Neural progenitor cell (in vitro differentiated cells): ENCODE results near the gene ADARB2. TPM values are rescaled to one million over a fixed set of nuclear protein-coding genes. Genes with fewer than 3 reads are reported as not detected.

ENCODE experiments used
- DNase-seq: peaks from one replicate; pipeline ENCODE4 v3.0.0-alpha.2; 2016; ENCODE audit warnings: low spot score
- H2AFZ ChIP-seq: fragments of 200-600 bp; sonication (generic); replicated peaks from 2 replicates; pipeline ENCODE4 v1.6.1; 2016; ENCODE audit warnings: antibody characterized with exemption
- H3F3A ChIP-seq: fragments of 200-600 bp; sonication (generic); 2 replicates; pipeline ENCODE4 v1.6.1; 2016; ENCODE audit warnings: antibody characterized with exemption, low read depth
- H3K27ac ChIP-seq: fragments of 200-600 bp; sonication (generic); 2 replicates; pipeline ENCODE4 v1.5.1; 2016; ENCODE audit warnings: mild to moderate bottlenecking
- H3K27me3 ChIP-seq: fragments of 200-600 bp; sonication (generic); 2 replicates; pipeline ENCODE4 v1.6.1; 2016; ENCODE audit warnings: mild to moderate bottlenecking, moderate library complexity
- H3K36me3 ChIP-seq: fragments of 200-600 bp; sonication (generic); 2 replicates; pipeline ENCODE4 v1.5.1; 2016
- H3K4me1 ChIP-seq: fragments of 200-600 bp; sonication (generic); 2 replicates; pipeline ENCODE4 v1.6.1; 2016; ENCODE audit warnings: mixed run types
- H3K4me2 ChIP-seq: fragments of 200-600 bp; sonication (generic); 2 replicates; pipeline ENCODE4 v1.6.1; 2016
- H3K4me3 ChIP-seq: fragments of 200-600 bp; sonication (generic); 2 replicates; pipeline ENCODE4 v1.5.1; 2016
- H3K79me2 ChIP-seq: fragments of 200-600 bp; sonication (generic); 2 replicates; pipeline ENCODE4 v1.6.1; 2016; ENCODE audit warnings: low read depth
- H3K9ac ChIP-seq: fragments of 200-600 bp; sonication (generic); 2 replicates; pipeline ENCODE4 v1.6.1; 2016
- H3K9me3 ChIP-seq: fragments of 200-600 bp; sonication (generic); 2 replicates; pipeline ENCODE4 v1.5.1; 2016; ENCODE audit warnings: low read depth
- H4K20me1 ChIP-seq: fragments of 200-600 bp; sonication (generic); 2 replicates; pipeline ENCODE4 v1.6.1; 2016; ENCODE audit warnings: low read depth
- H3K27ac Mint-ChIP-seq: 3 replicates; pipeline ENCODE4 v1.8.0; 2021; ENCODE audit warnings: mixed read lengths
- H3K27me3 Mint-ChIP-seq: 2 replicates; pipeline ENCODE4 v1.8.0; 2022; ENCODE audit warnings: low read depth, mild to moderate bottlenecking, inconsistent platforms, moderate library complexity, mixed read lengths; ENCODE audit not compliant: insufficient read depth
- H3K36me3 Mint-ChIP-seq: 3 replicates; pipeline ENCODE4 v1.8.0; 2021; ENCODE audit warnings: mixed read lengths
- H3K4me1 Mint-ChIP-seq: 3 replicates; pipeline ENCODE4 v1.8.0; 2021; ENCODE audit warnings: mixed read lengths
- H3K4me3 Mint-ChIP-seq: 3 replicates; pipeline ENCODE4 v1.8.0; 2021; ENCODE audit warnings: mild to moderate bottlenecking, moderate library complexity, mixed read lengths
- H3K9me3 Mint-ChIP-seq: 3 replicates; pipeline ENCODE4 v1.8.0; 2020; ENCODE audit warnings: mixed read lengths
- EZH2phosphoT487 ChIP-seq: fragments of 200-600 bp; sonication (generic); IDR thresholded peaks from 2 replicates; pipeline ENCODE4 v1.6.1; 2017; ENCODE audit warnings: antibody characterized with exemption
- total RNA-seq: library from RNA; depleted of rRNA; stranded (reverse); fragments of >200 nt; gene quantifications from 2 replicates; pipeline ENCODE4 v1.2.3, GENCODE V29; 2015; ENCODE audit warnings: low replicate concordance

The ADARB2 gene
- total RNA-seq, 1 donor from 2014 or later: not detected

DNA sequence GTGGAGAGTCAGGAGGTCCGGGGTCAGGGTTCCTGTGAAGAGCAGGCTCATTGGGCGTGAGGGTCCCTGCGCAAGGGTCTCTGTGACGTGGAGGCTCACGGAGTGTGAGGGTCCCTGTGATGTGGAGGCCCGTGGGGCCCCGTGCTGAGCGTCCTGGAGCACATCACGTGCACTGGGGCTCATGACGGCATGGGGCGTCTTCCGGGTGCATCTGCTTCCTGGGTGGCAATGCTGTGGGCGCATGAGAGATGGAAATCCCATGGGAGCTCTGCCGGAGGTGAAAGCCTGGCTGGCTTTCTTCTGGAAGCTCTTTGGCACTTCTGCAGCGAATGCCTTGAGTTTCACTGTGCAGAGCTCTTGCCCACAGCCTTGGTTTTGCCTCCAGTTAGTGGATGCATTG lies 609.7 kb downstream of the ADARB2 start:
- H3K27me3 Mint-ChIP-seq: no peaks in the 10 kb centered on the region
- no peak for TF ChIP-seq EZH2phosphoT487
- H3K9ac ChIP-seq: no peak overlapping the region
- H4K20me1 ChIP-seq: no peaks in the 10 kb centered on the region
- no peaks in the 10 kb centered on the region for H3F3A ChIP-seq
- no peak overlapping the region for H3K4me3 ChIP-seq
- H3K36me3 Mint-ChIP-seq: peaks cover 57% of the 10 kb centered on the region
- H3K9me3 Mint-ChIP-seq: no peaks in the 10 kb centered on the region
- DNase-seq: no peak
- H3K4me2 ChIP-seq: no peak overlapping the region
- H2AFZ ChIP-seq: no peak overlapping the region
- H3K79me2 ChIP-seq: no peaks in the 10 kb centered on the region
- H3K9me3 ChIP-seq: no peaks in the 10 kb centered on the region
- peaks cover 25% of the 10 kb centered on the region for H3K4me1 Mint-ChIP-seq
- H3K27ac Mint-ChIP-seq: no peak overlapping the region
- H3K4me1 ChIP-seq: no peaks in the 10 kb centered on the region
- no peak overlapping the region for H3K4me3 Mint-ChIP-seq
- no peaks in the 10 kb centered on the region for H3K27me3 ChIP-seq
- no peaks in the 10 kb centered on the region for H3K36me3 ChIP-seq
- no peak overlapping the region for H3K27ac ChIP-seq
